PC-3 (cell line): ENCODE data around the gene CSNK1G1. TPM values are rescaled to one million over a fixed set of nuclear protein-coding genes. Genes with fewer than 3 reads are reported as not detected.

ENCODE experiments used
- ATAC-seq: fragments of 200-7000 bp; cut with Tn5 transposase; 2 replicates; pipeline ENCODE4 v1.9.1; 2020; ENCODE audit warnings: mild to moderate bottlenecking, moderate library complexity
- BruUV-seq: library from RNA; stranded (reverse); fragments of 400-500 nt; replicated peaks from 2 replicates; lab custom pipeline; 2021; lab: Mats Ljungman, UMichigan
- CTCF ChIA-PET: fragments of 300-600 bp; sonication (Branson Sonifier 250); formaldehyde crosslinking; loops from one replicate; lab custom pipeline; 2022; ENCODE audit warnings: antibody characterized with exemption; lab: Charles Lee
- POLR2A ChIA-PET: fragments of 300-600 bp; sonication (Branson Sonifier 250); formaldehyde crosslinking; loops from one replicate; lab custom pipeline; 2022; ENCODE audit warnings: antibody characterized with exemption; ENCODE audit not compliant: unreplicated experiment; lab: Charles Lee
- DNase-seq: peaks from one replicate; pipeline ENCODE4 v3.0.0-alpha.2; 2015
- H2AFZ ChIP-seq: fragments of 300-600 bp; sonication (generic); 2 replicates; pipeline ENCODE4 v1.6.0; 2016; ENCODE audit warnings: antibody characterized with exemption, low read length
- H3F3A ChIP-seq: fragments of 300-600 bp; sonication (generic); one replicate; pipeline ENCODE4 v1.6.0; 2017; ENCODE audit warnings: antibody characterized with exemption, low read length, control low read depth, mild to moderate bottlenecking; ENCODE audit not compliant: unreplicated experiment
- H3K27ac ChIP-seq: fragments of 300-600 bp; sonication (generic); 2 replicates; pipeline ENCODE4 v1.5.1; 2016; ENCODE audit warnings: mild to moderate bottlenecking, low read length
- H3K27me3 ChIP-seq: fragments of 300-600 bp; sonication (generic); 2 replicates; pipeline ENCODE4 v1.6.1; 2016; ENCODE audit warnings: low read length, mixed read lengths
- H3K36me3 ChIP-seq: fragments of 300-600 bp; sonication (generic); 2 replicates; pipeline ENCODE4 v1.6.1; 2016; ENCODE audit warnings: low read depth, mixed run types, low read length, mixed read lengths
- H3K4me1 ChIP-seq: fragments of 300-600 bp; sonication (generic); 2 replicates; pipeline ENCODE4 v1.5.1; 2016; ENCODE audit warnings: low read length; ENCODE audit not compliant: insufficient read depth
- H3K4me2 ChIP-seq: fragments of 300-600 bp; sonication (generic); 2 replicates; pipeline ENCODE4 v1.6.0; 2016; ENCODE audit warnings: low read length
- H3K4me3 ChIP-seq: fragments of 300-600 bp; sonication (generic); 2 replicates; pipeline ENCODE4 v1.5.1; 2016; ENCODE audit warnings: mild to moderate bottlenecking, low read length, mixed read lengths
- H3K79me2 ChIP-seq: fragments of 300-600 bp; sonication (generic); 2 replicates; pipeline ENCODE4 v1.6.1; 2017; ENCODE audit warnings: low read length, mixed read lengths
- H3K9ac ChIP-seq: fragments of 300-600 bp; sonication (generic); 2 replicates; pipeline ENCODE4 v1.6.0; 2016; ENCODE audit warnings: mild to moderate bottlenecking, low read length
- H3K9me2 ChIP-seq: fragments of 300-600 bp; sonication (generic); replicated peaks from 2 replicates; pipeline ENCODE4 v1.6.1; 2016; ENCODE audit warnings: mixed run types, low read length, mixed read lengths
- H3K9me3 ChIP-seq: fragments of 300-600 bp; sonication (generic); 2 replicates; pipeline ENCODE4 v1.6.1; 2016; ENCODE audit warnings: low read length, mixed read lengths
- H4K20me1 ChIP-seq: fragments of 300-600 bp; sonication (generic); 2 replicates; pipeline ENCODE4 v1.6.1; 2016; ENCODE audit warnings: low read length, mixed read lengths
- CTCF ChIP-seq: fragments of 300-600 bp; sonication (generic); conservative IDR thresholded peaks from 2 replicates; pipeline ENCODE4 v1.5.1; 2017; ENCODE audit warnings: antibody characterized with exemption, low read depth, mild to moderate bottlenecking, low read length
- EZH2 ChIP-seq: fragments of 300-600 bp; sonication (generic); IDR thresholded peaks from one replicate; pipeline ENCODE4 v1.6.1; 2017; ENCODE audit warnings: antibody characterized with exemption, mild to moderate bottlenecking, low read length; ENCODE audit not compliant: unreplicated experiment
- EZH2phosphoT487 ChIP-seq: fragments of 300-600 bp; sonication (generic); IDR thresholded peaks from 2 replicates; pipeline ENCODE4 v1.6.1; 2018; ENCODE audit warnings: mild to moderate bottlenecking, antibody characterized with exemption, low read length, borderline replicate concordance
- intact Hi-C: fragments of 100-400 bp; cut with micrococcal nuclease; formaldehyde crosslinking; loops from 2 replicates; pipeline ENCODE4 v1.9.0; 2023
- total RNA-seq: library from RNA; depleted of rRNA; stranded (reverse); fragments of >200 nt; gene quantifications from 2 replicates; pipeline ENCODE4 v1.2.3, GENCODE V29; 2014

Gene CSNK1G1
- total RNA-seq, 1 experiment from 2014 or later, result 9.8 TPM

- BruUV-seq, result TSS peak; percentile 9
- no peak overlapping the region for H3K4me2 ChIP-seq
- H3K4me1 ChIP-seq, result no peaks in the 10 kb centered on the region; the same call in 1 of the 2 replicates
- H3K36me3 ChIP-seq, result no peaks in the 10 kb centered on the region
- TF ChIP-seq EZH2 (no peak), CTCF (no peak), EZH2phosphoT487 (no peak)
- ChIA-PET CTCF (no interaction called here), POLR2A (no interaction called here)
- no peaks in the 10 kb centered on the region for H3K9me3 ChIP-seq
- no peak for DNase-seq
- H3K4me3 ChIP-seq, result no peak overlapping the region
- H3F3A ChIP-seq, result no peaks in the 10 kb centered on the region
- H3K27ac ChIP-seq, result no peak overlapping the region
- H2AFZ ChIP-seq, result no peak overlapping the region
- H3K79me2 ChIP-seq, result no peaks in the 10 kb centered on the region
- no peak for ATAC-seq
- peaks cover 10% of the 10 kb centered on the region for H3K27me3 ChIP-seq
- intact Hi-C loops, result no loop called here
- no peak overlapping the region for H3K9ac ChIP-seq
- no peaks in the 10 kb centered on the region for H4K20me1 ChIP-seq
- H3K9me2 ChIP-seq, result no peaks in the 10 kb centered on the region
These were observed 207.8 kb downstream of the CSNK1G1 start for GRCh38 chr15:64148168-64148567.

- DNase-seq, result no peak
- no peak overlapping the region for H2AFZ ChIP-seq
- no peak overlapping the region for H3K9ac ChIP-seq
- no peak overlapping the region for H3K4me3 ChIP-seq
- no peaks in the 10 kb centered on the region for H4K20me1 ChIP-seq
- TF ChIP-seq EZH2 (no peak), CTCF (no peak), EZH2phosphoT487 (no peak)
- H3K9me2 ChIP-seq, result no peaks in the 10 kb centered on the region
- no peaks in the 10 kb centered on the region for H3K36me3 ChIP-seq
- no peaks in the 10 kb centered on the region for H3K9me3 ChIP-seq
- no peaks in the 10 kb centered on the region for H3F3A ChIP-seq
- ATAC-seq, result no peak
- H3K4me1 ChIP-seq, result no peaks in the 10 kb centered on the region; the same call in 1 of the 2 replicates
- POLR2A ChIA-PET, result no interaction called here
- no peaks in the 10 kb centered on the region for H3K79me2 ChIP-seq
- BruUV-seq, result no TSS peak
- peaks cover 5% of the 10 kb centered on the region for H3K27me3 ChIP-seq
- H3K4me2 ChIP-seq, result no peak overlapping the region
- CTCF ChIA-PET, result no interaction called here
- H3K27ac ChIP-seq, result no peak overlapping the region
- intact Hi-C loops, result no loop called here
These were observed 208.9 kb downstream of the CSNK1G1 start for GRCh38 chr15:64146885-64147681.

GRCh38 chr15:64146520-64146884, 209.5 kb downstream of the CSNK1G1 start:
- H3K9ac ChIP-seq, result no peak overlapping the region
- no TSS peak for BruUV-seq
- no peak for TF ChIP-seq CTCF
- TF ChIP-seq EZH2, result no peak
- no peak for TF ChIP-seq EZH2phosphoT487
- CTCF ChIA-PET, result no interaction called here
- H4K20me1 ChIP-seq, result no peaks in the 10 kb centered on the region
- no peaks in the 10 kb centered on the region for H3K9me2 ChIP-seq
- no peak overlapping the region for H2AFZ ChIP-seq
- no peak overlapping the region for H3K27ac ChIP-seq
- no peaks in the 10 kb centered on the region for H3K9me3 ChIP-seq
- no peaks in the 10 kb centered on the region for H3K27me3 ChIP-seq
- DNase-seq, result no peak
- no peaks in the 10 kb centered on the region; the same call in 1 of the 2 replicates for H3K4me1 ChIP-seq
- no peak overlapping the region for H3K4me3 ChIP-seq
- H3K4me2 ChIP-seq, result no peak overlapping the region
- intact Hi-C loops, result no loop called here
- H3K79me2 ChIP-seq, result no peaks in the 10 kb centered on the region
- no peaks in the 10 kb centered on the region for H3K36me3 ChIP-seq
- H3F3A ChIP-seq, result no peaks in the 10 kb centered on the region
- POLR2A ChIA-PET, result no interaction called here
- ATAC-seq, result no peak
